GOT3 (cell line): ENCODE measurements around the gene SPTLC2.

Experiments used
- DNase-seq: peaks from one replicate; lab custom pipeline; 2025; ENCODE audit warnings: mixed read lengths; lab: John Stamatoyannopoulos, UW

Gene SPTLC2

DNA sequence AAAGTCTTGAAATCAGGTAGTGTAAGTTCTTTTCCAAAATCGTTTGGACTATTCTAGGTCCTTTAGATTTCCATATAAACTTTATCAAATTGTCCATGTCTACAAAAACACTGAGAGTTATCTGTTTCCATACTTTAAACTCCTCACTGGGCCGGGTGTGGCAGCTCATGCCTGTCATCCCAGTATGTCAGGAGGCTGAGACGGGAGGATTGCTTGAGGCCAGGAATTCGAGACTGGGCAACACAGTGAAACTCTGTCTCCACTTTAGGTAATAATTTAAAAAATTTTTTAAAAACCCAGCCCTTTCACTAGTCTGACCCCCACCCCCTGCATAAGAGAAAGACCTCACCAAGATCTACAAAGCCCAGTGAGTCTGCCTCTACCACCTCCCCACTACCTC lies 111.4 kb downstream of the SPTLC2 start:
- DNase-seq: no peak

DNA sequence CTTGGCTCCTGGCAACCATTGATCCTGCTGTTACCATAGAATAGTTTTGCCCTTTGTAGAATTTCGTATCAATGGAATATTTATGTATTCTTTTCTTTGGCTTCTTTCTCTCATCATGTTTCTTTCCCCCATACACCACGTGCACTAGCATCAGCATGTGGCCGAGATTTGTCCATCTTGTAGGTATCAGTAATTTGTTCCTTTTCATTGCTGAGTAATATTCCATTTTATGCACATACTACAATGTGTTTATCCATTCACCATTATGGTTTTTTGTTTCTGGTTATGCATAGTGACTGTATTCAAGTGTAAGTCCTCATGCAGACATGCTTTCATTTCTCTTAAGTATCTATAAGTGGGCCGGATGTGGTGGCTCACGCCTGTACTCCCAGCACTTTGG lies 113.3 kb downstream of the SPTLC2 start:
- no peak for DNase-seq

GRCh38 chr14:77502109-77502782 lies 114.2 kb downstream of the SPTLC2 start:
- no peak for DNase-seq

GRCh38 chr14:77498984-77499527 lies 117.4 kb downstream of the SPTLC2 start:
- no peak for DNase-seq

DNA sequence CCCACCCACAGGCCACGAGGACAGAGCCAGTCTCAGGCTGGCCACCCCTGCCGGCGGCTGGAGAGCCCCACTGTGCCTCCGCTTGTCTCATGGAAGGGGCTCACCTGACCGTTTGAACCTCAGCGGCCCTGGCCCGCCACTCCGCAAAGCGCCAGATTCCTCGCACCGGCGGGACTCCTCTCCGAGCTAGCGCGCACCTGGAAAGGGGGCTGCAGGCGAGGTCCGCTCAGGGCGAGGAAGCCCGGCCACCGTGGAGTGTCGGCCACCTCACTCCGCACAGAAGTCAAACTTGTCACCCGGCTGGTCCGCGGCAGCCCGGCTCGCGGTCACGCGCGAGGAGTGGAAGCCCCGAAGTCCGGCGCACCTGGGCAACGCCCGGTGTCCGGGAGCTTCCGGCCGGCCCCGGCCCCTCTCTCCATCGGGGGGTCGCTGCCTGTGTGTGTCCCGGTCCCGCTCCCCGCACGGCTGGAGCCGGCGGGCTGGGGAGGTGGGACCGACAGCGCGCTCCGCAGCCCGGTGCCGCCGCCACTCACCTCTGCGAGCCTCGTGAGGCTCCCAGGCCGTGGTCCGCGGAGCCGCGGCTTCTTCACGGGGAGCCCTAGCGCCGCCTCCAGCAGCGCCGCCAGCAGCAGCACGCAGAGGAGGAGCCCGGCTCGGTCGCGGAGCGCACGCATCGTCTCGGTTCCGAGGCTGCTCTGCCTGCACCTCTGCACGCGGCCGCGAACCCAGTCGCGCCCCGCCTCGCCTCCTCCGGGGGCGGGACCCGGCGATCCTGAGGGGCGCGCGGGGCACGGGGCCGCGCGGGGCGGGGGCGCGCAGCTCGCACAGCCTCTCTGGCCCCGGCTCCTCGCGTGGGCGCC lies 118.1 kb downstream of the SPTLC2 start, which contains the start of gene ISM2:
ISM2 (minus strand) TSS at position 697 of the 860 bp plus-strand sequence; CDS start at position 674, 23 bp downstream.
- no peak for DNase-seq

DNA sequence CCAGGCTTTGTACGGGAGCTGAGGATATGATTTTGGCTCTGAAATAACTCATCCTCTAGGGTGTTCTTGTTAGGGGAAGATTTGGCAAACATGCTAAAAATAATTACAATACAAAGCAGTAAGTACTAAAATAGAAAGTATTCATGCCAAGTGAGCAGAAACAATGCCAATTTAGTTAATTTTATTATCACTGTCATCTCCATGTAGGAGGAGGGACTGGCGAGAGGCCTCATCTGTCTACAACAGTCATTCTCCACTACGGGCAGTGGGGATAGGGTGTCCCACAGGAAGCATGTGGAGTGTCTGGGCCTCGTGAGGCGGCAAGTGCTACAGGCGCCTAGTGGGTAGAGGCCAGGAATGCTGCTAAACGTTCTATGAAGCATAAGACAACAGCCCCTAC lies 121.1 kb downstream of the SPTLC2 start:
- DNase-seq: no peak

- DNase-seq: no peak
Observed at GRCh38 chr14:77491056-77491455, 125.4 kb downstream of the SPTLC2 start.

- no peak for DNase-seq
Observed at GRCh38 chr14:77490347-77490986, 126.0 kb downstream of the SPTLC2 start.

DNA sequence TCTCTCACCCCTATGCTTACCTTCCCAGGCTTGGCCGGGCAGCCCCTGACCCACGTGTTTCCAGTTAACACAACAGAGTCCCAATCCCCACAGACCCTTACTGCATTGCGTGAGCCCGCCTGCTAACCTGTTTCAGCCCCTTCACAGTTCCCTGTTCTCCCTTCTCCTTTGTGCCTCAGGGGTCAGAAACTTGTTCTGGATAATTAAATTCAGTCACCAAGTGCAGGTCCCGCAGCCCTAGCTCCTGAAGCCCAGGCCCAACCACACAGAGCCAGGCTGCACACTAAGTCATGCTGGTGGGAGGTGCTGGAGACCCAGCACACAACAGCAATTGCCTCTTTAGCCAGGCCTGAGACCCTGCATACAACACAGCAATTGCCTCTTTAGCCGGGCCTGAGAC lies 127.4 kb downstream of the SPTLC2 start:
- no peak for DNase-seq

DNA sequence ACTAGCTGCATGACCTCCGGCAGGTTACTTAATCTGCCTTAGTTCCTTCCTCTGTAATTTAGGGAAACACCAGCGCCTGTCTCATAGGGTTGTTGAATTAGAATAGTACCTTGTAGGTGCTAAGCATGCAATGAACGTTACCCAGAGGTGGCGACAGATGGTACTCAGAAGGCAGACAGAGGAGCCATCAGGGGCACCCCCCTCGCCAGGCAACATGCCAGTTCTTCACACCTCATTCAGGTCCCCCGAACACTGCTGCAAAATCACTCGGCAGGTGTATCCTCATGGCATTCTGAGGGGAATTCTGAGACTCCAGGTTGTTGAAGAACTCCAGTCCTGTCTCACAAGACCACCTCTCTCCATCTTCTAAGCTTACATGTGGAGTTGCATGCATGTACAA lies 127.9 kb downstream of the SPTLC2 start:
- DNase-seq: no peak

GRCh38 chr14:77485901-77486678 lies 130.3 kb downstream of the SPTLC2 start:
- DNase-seq: peak; percentile 3

DNA sequence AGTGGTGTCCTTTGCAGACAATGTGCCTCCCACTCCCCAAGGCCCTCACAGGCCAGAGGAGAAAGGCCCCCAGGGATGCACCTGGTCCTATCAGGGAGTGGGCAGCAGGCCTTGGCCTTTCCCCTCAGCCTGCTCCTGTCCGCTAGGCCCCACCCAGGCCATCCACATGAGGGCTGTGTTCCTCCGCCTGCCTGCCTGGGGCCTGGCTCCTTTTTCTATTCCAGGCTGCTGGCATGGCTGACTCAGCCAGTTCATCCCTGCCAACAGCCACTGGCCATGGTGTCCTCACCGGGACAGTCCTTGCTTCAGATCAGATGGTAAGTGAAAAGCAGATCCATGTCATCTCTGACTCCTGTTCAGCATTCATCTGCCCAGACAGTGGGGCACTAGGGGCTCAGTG lies 131.2 kb downstream of the SPTLC2 start:
- no peak for DNase-seq

DNA sequence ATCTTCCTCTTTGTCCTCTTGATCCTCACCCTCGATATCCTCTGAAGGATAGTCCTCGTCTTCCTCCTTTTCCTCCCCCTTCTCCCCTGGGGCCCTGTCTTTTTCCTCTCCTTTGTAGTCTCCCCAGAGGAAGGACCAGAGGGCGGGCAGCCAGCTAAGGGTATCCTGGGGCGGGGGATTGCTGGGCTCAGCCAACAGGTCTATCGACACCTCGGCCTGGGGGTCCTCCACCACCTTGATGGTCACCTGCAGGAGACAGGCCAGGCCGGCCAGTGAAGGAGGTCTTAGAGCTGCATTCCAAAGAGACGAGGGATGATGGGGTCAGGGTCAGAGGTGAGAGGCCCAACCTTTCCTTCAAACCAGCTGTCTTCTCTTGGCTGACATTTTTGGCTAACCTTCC lies 134.0 kb downstream of the SPTLC2 start:
- DNase-seq: no peak

GRCh38 chr14:77478796-77479195 lies 137.6 kb downstream of the SPTLC2 start:
- no peak for DNase-seq

DNA sequence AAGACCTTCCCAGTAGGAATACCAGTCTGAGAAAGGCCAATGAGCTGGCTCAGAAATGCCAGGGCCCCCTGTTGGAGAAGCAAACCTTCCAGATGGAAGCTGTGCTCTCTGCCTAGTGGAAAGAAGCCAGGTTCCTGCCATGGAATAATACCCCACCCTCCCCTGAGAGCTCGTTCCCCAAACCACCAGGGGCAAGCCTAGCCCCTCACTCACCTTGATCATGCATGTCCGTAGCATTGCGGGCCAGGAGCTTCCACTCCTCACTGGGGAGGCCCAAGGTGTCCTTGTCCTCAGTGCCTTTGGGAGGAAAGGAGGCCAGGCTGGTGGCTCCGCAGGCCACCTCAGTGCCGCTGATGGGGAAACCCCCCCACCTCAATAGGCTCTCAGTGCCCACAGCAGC lies 138.4 kb downstream of the SPTLC2 start:
- DNase-seq: no peak

DNA sequence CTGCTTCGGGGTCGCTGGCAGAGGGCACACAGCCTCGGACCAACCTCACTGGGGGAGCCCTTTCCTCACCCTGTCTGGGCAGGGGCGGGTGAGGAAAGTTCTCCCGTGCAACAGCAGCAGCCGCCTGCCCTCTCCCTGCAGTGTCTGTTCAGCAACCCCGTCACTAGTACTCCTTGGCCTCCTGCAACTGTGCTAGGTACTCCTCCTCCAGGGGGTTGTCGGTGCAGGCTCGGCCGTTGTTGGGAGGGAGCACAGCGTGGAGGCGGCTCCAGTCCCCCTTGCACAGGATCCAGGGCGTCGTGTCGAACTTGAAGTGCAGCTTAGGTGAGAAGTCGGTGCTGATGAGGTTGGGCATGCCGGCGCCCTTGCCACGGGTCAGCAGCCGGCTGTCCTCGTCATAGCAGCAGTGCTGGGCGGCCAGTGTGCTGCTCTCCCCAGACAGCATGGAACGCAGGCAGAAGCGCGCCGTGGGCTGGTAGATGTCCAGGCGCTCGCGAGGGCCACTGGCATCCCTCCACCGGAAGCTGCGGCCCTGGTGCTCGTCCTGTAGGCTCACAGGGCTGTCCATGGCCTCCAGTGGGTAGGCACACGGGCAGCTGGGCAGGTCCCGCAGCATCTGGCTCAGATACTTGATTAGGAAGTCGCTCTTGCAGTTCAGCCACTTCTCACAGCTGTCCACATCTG lies 140.9 kb downstream of the SPTLC2 start:
- no peak for DNase-seq

GRCh38 chr14:77474479-77475177 lies 141.8 kb downstream of the SPTLC2 start:
- DNase-seq: no peak

DNA sequence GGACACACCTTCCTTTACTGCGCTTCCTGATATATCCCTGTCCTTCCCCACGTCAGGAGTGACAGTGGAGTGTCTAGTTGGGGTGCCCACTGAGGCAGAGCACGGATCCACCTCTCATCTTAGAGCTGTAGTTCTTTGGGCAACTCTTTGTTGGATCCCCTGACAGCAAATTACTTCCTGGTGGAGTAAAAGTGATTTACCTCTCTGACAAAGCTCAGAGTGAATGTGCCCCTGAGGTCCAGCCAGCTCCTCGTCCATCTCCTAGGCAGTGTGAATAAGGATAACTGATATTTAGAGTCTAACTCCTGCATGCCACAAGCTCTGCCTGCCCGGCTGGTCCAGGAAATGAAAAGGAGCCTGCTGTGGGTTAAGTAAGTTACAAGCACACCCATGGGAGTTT lies 142.5 kb downstream of the SPTLC2 start:
- no peak for DNase-seq

GRCh38 chr14:77470224-77470870 lies 146.1 kb downstream of the SPTLC2 start:
- no peak for DNase-seq

- no peak for DNase-seq
Observed at GRCh38 chr14:77469539-77469938, 146.9 kb downstream of the SPTLC2 start.
